HepG2 (cell line): ENCODE results near the gene CDH13. TPM values are rescaled to one million over a fixed set of nuclear protein-coding genes. Genes with fewer than 3 reads are reported as not detected.

ENCODE experiments used
- ATAC-seq: fragments of 200-7000 bp; cut with Tn5 transposase; 3 replicates; pipeline ENCODE4 v1.9.1; 2020; ENCODE audit warnings: mild to moderate bottlenecking, moderate library complexity
- BruUV-seq: library from RNA; stranded (reverse); fragments of 400-500 nt; replicated peaks from 2 replicates; lab custom pipeline; 2021; lab: Mats Ljungman, UMichigan
- CTCF ChIA-PET: fragments of 300-600 bp; formaldehyde crosslinking; extraction: SDS; loops from one replicate; lab custom pipeline; 2021; ENCODE audit warnings: low total read pairs, inconsistent platforms, low intra/inter-chr PET ratio; lab: Yijun Ruan, JAX
- POLR2A ChIA-PET: fragments of 350-600 bp; sonication (Branson Sonifier 250); formaldehyde crosslinking; loops from one replicate; lab custom pipeline; 2020; ENCODE audit warnings: antibody characterized with exemption, inconsistent platforms; lab: Yijun Ruan, JAX
- DNase-seq: peaks from one replicate; pipeline ENCODE4 v3.0.0-alpha.2; 2015; ENCODE audit warnings: low spot score
- FAIRE-seq: peaks from 3 replicates; lab custom pipeline; 2011; peaks lifted over from hg19 to GRCh38; lab: Jason Lieb, UNC
- H2AFZ ChIP-seq: one replicate; pipeline ENCODE4 v1.6.1; 2011; ENCODE audit warnings: low read length, inconsistent platforms
- H3K27ac ChIP-seq: fragments of 300-600 bp; 3 replicates; pipeline ENCODE4 v1.8.0; 2011; ENCODE audit warnings: mixed run types, mild to moderate bottlenecking, mixed read lengths, low read length, inconsistent platforms; ENCODE audit not compliant: insufficient read depth; ENCODE audit errors: extremely low read length
- H3K27me3 ChIP-seq, 2 experiments: fragments of 200-600 bp in 1 of 2; 2 replicates in 1 of 2; 3 replicates in 1 of 2; pipeline versions ENCODE4 v1.6.0 to v1.8.0; 2011; ENCODE audit warnings: low read length in 2 of 2, mild to moderate bottlenecking in 2 of 2, moderate library complexity in 2 of 2, inconsistent platforms in 1 of 2; ENCODE audit not compliant: insufficient read depth in 2 of 2, control insufficient read depth in 1 of 2
- H3K36me3 ChIP-seq, 2 experiments: fragments of 200-600 bp in 1 of 2; replicated peaks in 1 of 2; 2 replicates in 1 of 2; 3 replicates in 1 of 2; pipeline versions ENCODE4 v1.5.1 to v1.8.0; 2011; ENCODE audit warnings: low read length in 2 of 2, inconsistent platforms in 1 of 2; ENCODE audit not compliant: insufficient read depth in 2 of 2, control insufficient read depth in 1 of 2
- H3K4me1 ChIP-seq: 2 replicates; pipeline ENCODE4 v1.5.1; 2012; ENCODE audit warnings: low read length, inconsistent platforms; ENCODE audit not compliant: insufficient read depth
- H3K4me2 ChIP-seq: 2 replicates; pipeline ENCODE4 v1.6.0; 2011; ENCODE audit warnings: low read depth, low read length, inconsistent platforms
- H3K4me3 ChIP-seq, 3 experiments: fragments of 200-600 bp in 1 of 3; sonication (generic), shearing (Covaris generic) in 1 of 3; replicated peaks in 1 of 3; 2 replicates each; pipeline ENCODE4 v1.5.1; 2011 to 2016; ENCODE audit warnings: low read length in 3 of 3, inconsistent platforms in 2 of 3, low read depth in 2 of 3, mild to moderate bottlenecking in 2 of 3, control low read depth in 1 of 3, mixed read lengths in 1 of 3; ENCODE audit not compliant: insufficient read depth in 1 of 3
- H3K79me2 ChIP-seq: one replicate; pipeline ENCODE4 v1.6.1; 2011; ENCODE audit warnings: low read length, inconsistent platforms; ENCODE audit not compliant: insufficient read depth
- H3K9ac ChIP-seq: 2 replicates; pipeline ENCODE4 v1.6.0; 2011; ENCODE audit warnings: mild to moderate bottlenecking, low read depth, low read length, inconsistent platforms; ENCODE audit not compliant: insufficient read depth
- H3K9me3 ChIP-seq: 2 replicates; pipeline ENCODE4 v1.5.1; 2012; ENCODE audit warnings: mild to moderate bottlenecking, low read length
- H4K20me1 ChIP-seq: 2 replicates; pipeline ENCODE4 v1.6.0; 2011; ENCODE audit warnings: inconsistent platforms, mild to moderate bottlenecking, low read length, moderate library complexity; ENCODE audit not compliant: insufficient read depth
- IRX3 ChIP-seq: sonication (generic); formaldehyde crosslinking; IDR thresholded peaks from 2 replicates; pipeline ENCODE4 v1.8.1; 2023; ENCODE audit warnings: mild to moderate bottlenecking, low read depth, missing genetic modification reagents, borderline replicate concordance
- MED1 ChIP-seq: sonication (generic); formaldehyde crosslinking; IDR thresholded peaks from 2 replicates; pipeline ENCODE4 v1.4.0; 2020; ENCODE audit warnings: missing genetic modification reagents
- MLLT10 ChIP-seq: sonication (generic); formaldehyde crosslinking; IDR thresholded peaks from 2 replicates; pipeline ENCODE4 v1.4.0; 2020; ENCODE audit warnings: missing genetic modification reagents
- MXD3 ChIP-seq: IDR thresholded peaks from 2 replicates; pipeline ENCODE4 v1.6.1; 2016; ENCODE audit warnings: mild to moderate bottlenecking, missing biosample characterization, missing genetic modification reagents
- NCOA1 ChIP-seq: sonication (generic); formaldehyde crosslinking; IDR thresholded peaks from 2 replicates; pipeline ENCODE4 v1.9.0; 2021; ENCODE audit warnings: missing genetic modification reagents
- NFIB ChIP-seq: sonication (generic); formaldehyde crosslinking; IDR thresholded peaks from 2 replicates; pipeline ENCODE4 v1.9.0; 2021; ENCODE audit warnings: missing genetic modification reagents, mild to moderate bottlenecking, borderline replicate concordance
- POLR2A ChIP-seq, 2 experiments: IDR thresholded peaks; 2 replicates each; pipeline ENCODE4 v1.6.1; 2011; ENCODE audit warnings: low read depth in 2 of 2, low read length in 2 of 2, mild to moderate bottlenecking in 1 of 2, moderate library complexity in 1 of 2; ENCODE audit not compliant: insufficient read depth in 1 of 2
- SIX1 ChIP-seq: sonication (generic); formaldehyde crosslinking; IDR thresholded peaks from 2 replicates; pipeline ENCODE4 v1.4.0; 2020; ENCODE audit warnings: missing genetic modification reagents, borderline replicate concordance
- THRA ChIP-seq: sonication (generic); formaldehyde crosslinking; IDR thresholded peaks from 2 replicates; pipeline ENCODE4 v1.4.0; 2020; ENCODE audit warnings: missing genetic modification reagents, borderline replicate concordance
- YEATS2 ChIP-seq: sonication (generic); formaldehyde crosslinking; IDR thresholded peaks from 2 replicates; pipeline ENCODE4 v1.4.0; 2020; ENCODE audit warnings: missing genetic modification reagents, borderline replicate concordance
- ZNF124 ChIP-seq: sonication (generic); formaldehyde crosslinking; IDR thresholded peaks from 2 replicates; pipeline ENCODE4 v1.4.0; 2020; ENCODE audit warnings: missing genetic modification reagents
- ZNF598 ChIP-seq: sonication (generic); formaldehyde crosslinking; IDR thresholded peaks from 2 replicates; pipeline ENCODE4 v1.5.1; 2020; ENCODE audit warnings: mild to moderate bottlenecking, missing genetic modification reagents, borderline replicate concordance
- ZSCAN20 ChIP-seq: sonication (generic); formaldehyde crosslinking; IDR thresholded peaks from 2 replicates; pipeline ENCODE4 v1.4.0; 2020; ENCODE audit warnings: missing genetic modification reagents, mild to moderate bottlenecking, borderline replicate concordance
- WGBS: methylation state at CpG from one replicate; pipeline ENCODE4 v1.1.6; 2017; ENCODE audit warnings: low lambda C conversion rate; 5-methylcytosine and 5-hydroxymethylcytosine counted together
- in situ Hi-C: cut with HindIII; loops from 2 replicates; pipeline ENCODE4 v1.10.0; 2017; ENCODE audit warnings: low pct_unique_long_range_greater_than_20kb; ENCODE audit not compliant: extremely low pct_ligation_motif_present
- intact Hi-C: fragments of 100-400 bp; cut with micrococcal nuclease; formaldehyde crosslinking; loops from one replicate; pipeline ENCODE4 v1.10.0; 2022; ENCODE audit not compliant: unreplicated experiment
- polyA plus RNA-seq, 8 experiments: library from polyadenylated mRNA; depleted of rRNA in 3 of 8; stranded (reverse) in 7 of 8; unstranded in 1 of 8; fragments of >200 nt; fragmentation: Illumina TruSeq in 4 of 8; extraction: Trizol in 4 of 8; gene quantifications; 2 replicates each; pipeline versions ENCODE4 v1.2.1 to v1.2.3, GENCODE V29; 2011 to 2016; ENCODE audit warnings: low read depth in 4 of 8, missing spikeins in 1 of 8, mixed read lengths in 1 of 8; ENCODE audit not compliant: insufficient read depth in 1 of 8
- total RNA-seq, 5 experiments: library from RNA; depleted of rRNA; stranded (reverse); fragments of >200 nt; fragmentation: Illumina TruSeq; extraction: Trizol; gene quantifications; 2 replicates each; pipeline ENCODE4 v1.2.3, GENCODE V29; 2016; ENCODE audit warnings: low read depth in 1 of 5

Gene CDH13
- total and polyA plus RNA-seq, 2 of the 13 experiments (the other 11 are each of a cell fraction or from before 2014, with no cell fraction given) = not detected

GRCh38 chr16:83843657-83844056 lies 1216.9 kb downstream of the CDH13 start:
- FAIRE-seq (no peak), DNase-seq (no peak), ATAC-seq (no peak)
- Histone ChIP-seq H3K79me2 (no peaks in the 10 kb centered on the region), H3K27me3 (peaks cover 3 to 43% of the 10 kb centered on the region in 2 experiments; a peak in 3 of 5 replicates), H3K9ac (no peak overlapping the region), H3K4me1 (no peaks in the 10 kb centered on the region), H3K9me3 (no peaks in the 10 kb centered on the region), H3K4me2 (no peak overlapping the region), H3K4me3 (no peak overlapping the region), H2AFZ (no peak overlapping the region), H3K27ac (no peak overlapping the region), H3K36me3 (no peaks in the 10 kb centered on the region), H4K20me1 (no peaks in the 10 kb centered on the region)
- TF ChIP-seq NCOA1 (no peak), POLR2A (IDR thresholded peaks at IDR 0.05; ENCODE audit: insufficient read depth in 1 of 2, low read depth in 2 of 2, low read length in 2 of 2) (no peak), ZNF124 (CRISPR knock-in tag) (no peak), YEATS2 (CRISPR knock-in tag) (no peak), MXD3 (CRISPR knock-in tag) (no peak), IRX3 (CRISPR knock-in tag) (no peak), THRA (CRISPR knock-in tag) (no peak), NFIB (CRISPR knock-in tag) (no peak), MED1 (no peak), MLLT10 (no peak), ZNF598 (no peak), SIX1 (CRISPR knock-in tag) (no peak), ZSCAN20 (CRISPR knock-in tag) (no peak)
- BruUV-seq = no TSS peak
- ChIA-PET POLR2A (no interaction called here), CTCF (no interaction called here)
- intact Hi-C loops = no loop called here
- in situ Hi-C loops = no loop called here
- WGBS = 41% methylated on average over 10 of the region's 10 CpGs
